Stomach (tissue), 4 donors: ENCODE results near the gene SLC18B1.

ENCODE experiments used
- EP300 ChIP-seq: sonication (generic); formaldehyde crosslinking; IDR thresholded peaks from one replicate; pipeline ENCODE4 v1.6.1; 2017; ENCODE audit warnings: antibody characterized with exemption
- TF ChIP-seq, protein P1 (sequence below), 7 experiments: fragments of 450-650 bp in 4 of 7; fragments of 200-600 bp in 3 of 7; sonication (generic) in 3 of 7; IDR thresholded peaks; one replicate each; pipeline ENCODE4 v1.5.1; 2016 to 2019; ENCODE audit warnings: antibody characterized with exemption in 7 of 7, control low read depth in 2 of 7, mild to moderate bottlenecking in 1 of 7

DNA sequence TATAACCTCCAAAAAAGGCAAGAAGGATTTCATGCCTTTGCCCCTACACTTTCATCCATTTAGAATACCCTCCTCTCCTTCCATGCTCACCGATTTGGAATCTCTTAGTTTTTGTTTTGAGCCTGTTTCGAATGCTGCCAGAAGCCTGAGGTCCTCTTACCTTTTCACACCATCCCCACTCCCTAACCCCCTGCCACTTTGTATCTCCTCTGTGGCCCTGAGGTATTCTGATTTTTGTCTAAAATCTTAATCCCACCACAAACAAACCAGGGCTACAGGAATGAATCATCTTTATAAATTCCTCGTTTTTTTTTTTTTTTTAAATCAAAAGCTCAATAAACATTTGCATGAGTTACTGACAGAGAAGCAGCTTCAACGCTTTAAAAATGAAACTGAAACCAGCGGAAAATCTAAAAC is 14.3 kb upstream of the SLC18B1 start:
- TF ChIP-seq, protein P1, sequence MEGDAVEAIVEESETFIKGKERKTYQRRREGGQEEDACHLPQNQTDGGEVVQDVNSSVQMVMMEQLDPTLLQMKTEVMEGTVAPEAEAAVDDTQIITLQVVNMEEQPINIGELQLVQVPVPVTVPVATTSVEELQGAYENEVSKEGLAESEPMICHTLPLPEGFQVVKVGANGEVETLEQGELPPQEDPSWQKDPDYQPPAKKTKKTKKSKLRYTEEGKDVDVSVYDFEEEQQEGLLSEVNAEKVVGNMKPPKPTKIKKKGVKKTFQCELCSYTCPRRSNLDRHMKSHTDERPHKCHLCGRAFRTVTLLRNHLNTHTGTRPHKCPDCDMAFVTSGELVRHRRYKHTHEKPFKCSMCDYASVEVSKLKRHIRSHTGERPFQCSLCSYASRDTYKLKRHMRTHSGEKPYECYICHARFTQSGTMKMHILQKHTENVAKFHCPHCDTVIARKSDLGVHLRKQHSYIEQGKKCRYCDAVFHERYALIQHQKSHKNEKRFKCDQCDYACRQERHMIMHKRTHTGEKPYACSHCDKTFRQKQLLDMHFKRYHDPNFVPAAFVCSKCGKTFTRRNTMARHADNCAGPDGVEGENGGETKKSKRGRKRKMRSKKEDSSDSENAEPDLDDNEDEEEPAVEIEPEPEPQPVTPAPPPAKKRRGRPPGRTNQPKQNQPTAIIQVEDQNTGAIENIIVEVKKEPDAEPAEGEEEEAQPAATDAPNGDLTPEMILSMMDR (IDR thresholded peaks at IDR 0.05): no peak
- no peak for TF ChIP-seq EP300
